ENCODE data around the gene OR6B3.
"Not testable (repeated sequence)": the region's sequence is repeated elsewhere in the genome, so short reads cannot be mapped to it uniquely, and the experiment has no call there.

OR6B3 gene

DNA sequence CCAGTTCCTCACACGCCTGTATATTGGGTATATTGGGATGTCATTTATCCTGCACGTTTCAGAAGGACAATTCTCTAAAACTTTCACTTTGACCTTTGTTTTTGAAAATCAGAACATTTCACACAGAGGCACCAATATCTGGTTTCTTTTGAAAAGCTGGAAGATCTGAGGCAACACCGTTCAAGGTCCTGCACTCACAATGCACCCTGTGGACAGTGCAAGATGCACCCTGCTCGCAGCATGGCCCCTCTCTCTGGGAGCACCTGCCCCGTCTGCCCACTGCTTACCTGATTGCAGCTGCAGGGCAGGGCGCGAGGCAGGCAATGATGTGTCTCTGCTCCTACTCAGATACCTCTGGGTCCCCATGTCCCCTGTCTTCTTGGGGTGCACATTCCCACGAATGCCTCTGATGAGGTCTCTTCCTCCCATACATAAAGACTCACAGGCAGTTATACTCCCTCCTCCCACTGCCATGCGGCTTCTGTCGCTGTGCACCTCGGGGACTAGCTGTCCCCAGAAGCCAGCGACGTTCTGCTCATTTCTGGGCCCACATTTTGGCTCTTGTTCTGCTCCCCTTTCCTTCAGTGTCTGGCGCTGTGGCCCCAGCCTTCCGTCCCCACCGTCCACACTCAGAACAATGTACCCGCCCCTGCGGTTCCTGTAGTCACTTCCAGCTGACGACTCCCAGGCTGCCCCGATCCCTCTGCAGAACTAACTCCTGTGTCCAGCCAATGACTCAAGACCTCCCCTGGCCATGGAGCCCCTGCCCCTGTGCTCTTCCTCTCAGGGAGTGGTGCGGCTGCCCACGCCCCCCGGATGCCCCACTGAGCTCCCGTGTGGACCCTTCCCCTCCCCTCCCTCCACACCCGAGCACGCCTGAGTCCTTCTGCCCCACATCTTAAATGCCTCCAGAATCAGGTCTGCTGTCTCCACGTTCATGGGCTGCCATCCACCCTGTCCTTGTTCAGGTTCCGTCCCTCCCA is at the start of gene OR6B3:
Gene OR6B3 (minus strand): TSS at position 349 of the 983 bp plus-strand sequence.
- no peak for DNase-seq (ENCODE audit: low read depth)

DNA sequence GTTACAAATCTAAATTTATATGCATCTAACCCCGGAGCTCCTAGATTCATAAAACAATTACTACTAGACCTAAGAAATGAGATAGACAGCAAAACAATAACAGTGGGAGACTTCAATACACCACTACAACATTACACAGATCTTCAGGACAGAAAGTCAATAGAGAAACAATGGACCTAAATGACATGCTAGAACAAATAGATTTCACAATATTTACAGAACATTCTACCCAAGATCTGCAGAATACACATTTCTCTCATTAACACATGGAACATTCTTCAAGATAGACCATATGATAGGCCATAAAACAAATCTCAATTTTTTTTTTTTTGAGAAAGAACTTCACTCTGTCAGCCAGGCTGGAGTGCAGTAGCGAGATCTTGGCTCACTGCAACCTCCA is 45.0 kb upstream of the OR6B3 start:
- DNase-seq (ENCODE audit: low read depth), result no peak

- no peak for DNase-seq (ENCODE audit: low read depth)
Observed at GRCh38 chr2:240095556-240096523, 42.5 kb upstream of the OR6B3 start.

DNA sequence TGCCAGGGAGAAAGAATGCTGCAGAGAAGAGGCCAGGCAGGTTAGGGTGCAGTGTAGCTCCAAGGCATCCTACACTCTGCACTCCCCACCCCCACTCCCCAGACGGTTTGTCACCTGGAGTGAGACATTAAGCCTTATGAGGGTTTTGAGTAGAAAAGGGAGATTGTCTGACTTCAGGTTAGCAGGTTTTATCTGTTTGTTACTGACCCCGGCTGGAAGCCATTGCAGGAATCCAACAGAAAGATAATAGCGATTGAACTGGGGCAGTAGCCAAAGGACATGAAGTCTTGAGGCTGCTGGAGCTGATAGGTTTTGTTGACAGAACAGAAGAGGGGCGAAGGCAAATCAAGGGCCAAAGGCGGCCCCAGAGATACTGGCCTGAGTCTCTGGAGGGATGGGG is 36.0 kb upstream of the OR6B3 start:
- no peak for DNase-seq (ENCODE audit: low read depth)

GRCh38 chr2:240086563-240086962 is 33.2 kb upstream of the OR6B3 start:
- no peak for DNase-seq (ENCODE audit: low read depth)

DNA sequence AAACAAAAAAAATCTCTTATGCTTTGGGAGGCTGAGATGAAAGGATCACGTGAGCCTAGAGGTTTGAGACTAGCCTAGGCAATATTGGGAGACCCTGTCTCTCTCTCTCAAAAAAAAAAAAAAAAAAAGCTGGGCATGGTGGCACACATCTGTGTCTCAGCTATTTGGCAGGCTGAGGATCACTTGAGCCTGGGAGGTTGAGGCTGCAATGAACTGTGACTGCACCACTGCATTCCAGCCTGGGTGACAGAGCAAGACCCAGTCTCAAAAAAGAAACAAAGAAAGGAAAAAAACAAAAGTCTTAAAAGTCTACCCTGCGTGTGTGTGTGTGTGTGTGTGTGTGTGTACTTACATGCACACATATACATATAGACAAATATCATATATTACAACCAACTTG is 25.3 kb upstream of the OR6B3 start:
- no peak for DNase-seq (ENCODE audit: low read depth)

- DNase-seq (ENCODE audit: low read depth), result no peak
Observed at GRCh38 chr2:240077442-240077841, 24.1 kb upstream of the OR6B3 start.

GRCh38 chr2:240074545-240074944 is 21.2 kb upstream of the OR6B3 start:
- no peak for DNase-seq (ENCODE audit: low read depth)

GRCh38 chr2:240070907-240071306 is 17.6 kb upstream of the OR6B3 start:
- DNase-seq (ENCODE audit: low read depth), result no peak

DNA sequence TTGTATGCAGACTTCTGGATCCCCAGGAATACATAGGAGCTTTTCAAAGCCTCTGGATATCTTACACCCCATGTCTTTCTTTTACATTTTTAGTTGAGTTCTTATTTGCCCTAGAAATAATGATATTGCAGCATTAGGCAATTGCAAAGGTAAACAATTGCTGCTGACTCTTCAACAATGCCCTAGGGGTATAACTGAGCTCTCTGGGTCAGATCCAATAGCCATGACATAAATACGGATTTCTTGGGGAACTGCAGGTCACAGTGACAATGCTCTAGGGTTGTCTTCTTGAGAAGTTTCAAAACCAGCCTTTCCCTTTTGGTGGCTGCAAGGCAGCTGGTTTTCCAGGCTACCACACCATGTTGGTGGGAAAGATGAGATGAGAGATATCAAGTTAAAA is 16.5 kb upstream of the OR6B3 start:
- DNase-seq (ENCODE audit: low read depth), result no peak

DNA sequence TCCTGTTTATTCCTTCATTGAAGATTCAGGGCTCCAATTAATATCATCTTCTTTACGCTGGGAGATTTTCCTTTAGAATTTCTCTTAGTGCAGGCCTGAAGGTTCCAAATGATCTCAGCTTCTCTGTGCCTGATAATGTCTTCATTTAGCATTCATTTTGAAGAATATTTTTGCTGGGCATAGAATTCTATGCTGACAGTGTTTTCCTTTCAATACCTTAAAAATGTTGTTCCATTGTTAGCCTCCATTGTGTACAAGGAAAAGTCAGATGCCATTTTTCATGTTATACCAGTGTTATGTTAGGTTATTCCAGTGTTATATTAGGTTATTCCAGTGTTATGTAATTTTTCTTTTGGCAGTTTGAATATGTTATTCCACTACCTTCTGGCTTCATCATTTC is 14.9 kb upstream of the OR6B3 start:
- DNase-seq (ENCODE audit: low read depth), result no peak

DNA sequence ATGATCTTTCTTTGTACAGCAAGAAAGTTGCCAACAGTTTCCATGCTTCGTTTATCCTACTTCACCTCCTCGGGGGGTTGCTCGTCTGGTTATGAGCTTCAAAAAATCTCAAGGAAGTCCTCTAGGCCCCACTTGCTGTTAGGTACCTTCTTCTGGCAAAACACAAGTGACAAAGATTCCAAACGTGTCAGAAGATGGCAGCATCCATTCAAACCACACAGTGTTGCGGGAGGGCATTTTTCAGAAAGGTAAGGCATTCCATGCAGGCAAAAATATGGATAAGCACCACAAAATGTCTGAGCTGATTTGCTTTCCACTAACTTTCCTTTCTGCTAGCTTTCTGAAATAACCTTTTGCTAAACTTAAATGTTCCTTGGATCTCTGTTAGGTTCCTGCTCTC is 13.2 kb upstream of the OR6B3 start:
- no peak for DNase-seq (ENCODE audit: low read depth)

DNA sequence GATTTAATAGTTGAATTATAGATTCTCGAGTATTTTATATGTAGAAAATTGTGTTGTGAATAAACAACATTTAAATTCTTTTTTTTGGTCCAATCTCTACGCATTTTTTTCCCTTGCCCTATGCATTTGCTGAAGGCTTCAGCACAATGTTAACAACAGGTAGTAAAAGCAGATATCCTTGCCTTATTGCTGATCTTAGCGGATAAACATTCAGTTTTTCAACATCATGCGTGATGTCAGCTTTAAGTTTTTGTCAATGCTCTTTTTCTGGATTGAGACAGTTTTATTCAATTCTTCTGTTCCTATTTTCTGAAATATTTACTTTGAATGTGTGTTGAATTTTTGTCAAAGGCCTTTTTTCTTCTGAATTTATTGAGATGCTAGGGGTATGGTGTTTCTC is 11.6 kb upstream of the OR6B3 start:
- no peak for DNase-seq (ENCODE audit: low read depth)

DNA sequence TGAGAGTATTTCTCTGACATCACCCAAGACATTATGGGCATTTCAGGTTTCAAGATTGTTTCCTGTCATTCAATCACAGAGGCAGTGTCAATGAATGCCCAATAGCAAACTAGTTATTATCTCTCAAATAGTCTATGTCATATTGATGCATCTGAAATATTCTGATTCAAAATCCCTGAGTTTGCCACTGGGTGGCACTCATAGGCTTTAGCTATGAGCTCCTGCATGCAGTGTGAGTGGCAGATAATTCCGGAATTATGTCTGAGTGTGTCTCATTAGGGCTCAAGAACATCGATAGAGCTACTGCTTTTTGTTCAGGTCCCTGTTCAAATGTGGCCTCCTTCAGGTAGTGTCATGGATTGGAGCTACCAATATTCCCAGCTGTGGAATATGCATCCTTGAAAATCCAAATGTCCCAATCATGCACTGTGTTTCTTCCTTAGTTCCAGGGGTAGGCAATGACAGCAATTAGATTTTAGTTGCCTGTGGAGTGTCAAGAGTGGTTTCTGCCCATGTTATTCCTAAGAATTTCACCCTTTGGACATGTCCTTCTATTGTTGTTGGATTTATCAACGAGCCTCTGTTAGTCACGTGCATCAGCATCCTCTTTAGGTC is 7.8 kb upstream of the OR6B3 start:
- DNase-seq (ENCODE audit: low read depth), result no peak

GRCh38 chr2:240056678-240057077 is 3.4 kb upstream of the OR6B3 start:
- no peak for DNase-seq (ENCODE audit: low read depth)

GRCh38 chr2:240055177-240055917 is 2.0 kb upstream of the OR6B3 start:
- no peak for DNase-seq (ENCODE audit: low read depth)

GRCh38 chr2:240052524-240052923 is 797 bp downstream of the OR6B3 start:
- DNase-seq (ENCODE audit: low read depth), result no peak

DNA sequence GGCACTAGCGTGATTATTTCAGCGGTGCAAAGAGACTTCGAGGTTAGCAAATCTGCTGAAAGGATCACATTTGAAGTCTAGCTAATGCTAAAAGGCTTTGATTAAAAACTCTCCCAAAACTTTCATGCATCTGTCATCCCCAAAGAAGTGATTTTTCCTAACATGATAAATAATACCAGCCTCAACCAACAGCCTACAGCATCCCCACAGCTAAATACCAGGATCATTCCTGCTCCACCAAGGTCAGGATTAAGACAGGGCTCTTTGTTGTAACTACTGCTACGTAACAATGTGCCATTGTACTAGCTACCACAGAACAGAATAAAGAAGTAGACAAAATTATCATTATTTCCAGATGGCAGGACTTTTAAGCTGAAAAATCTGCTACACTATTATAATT is 1.6 kb downstream of the OR6B3 start:
- DNase-seq (ENCODE audit: low read depth), result no peak

GRCh38 chr2:240050278-240050677 is 3.0 kb downstream of the OR6B3 start:
- DNase-seq (ENCODE audit: low read depth), result no peak

DNA sequence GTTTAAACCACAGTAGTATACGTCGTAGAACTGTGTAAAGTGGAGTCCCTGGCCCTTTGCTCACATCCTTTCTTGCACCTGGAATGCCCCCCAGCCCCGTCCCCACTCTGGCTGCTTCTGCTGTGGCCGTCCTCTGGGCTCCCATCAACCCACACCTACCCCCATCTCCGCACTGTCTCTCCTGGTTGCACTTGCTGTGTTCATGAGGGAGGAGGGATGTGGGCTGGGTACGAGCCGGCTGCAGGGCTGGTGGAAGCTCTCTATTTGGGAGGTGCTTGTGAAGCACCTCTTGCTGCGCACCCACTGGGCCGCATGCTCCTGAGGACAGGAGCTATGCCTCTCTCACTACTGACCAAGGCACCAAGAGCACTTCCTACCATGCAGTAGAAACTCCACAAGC is 5.1 kb downstream of the OR6B3 start:
- no peak for DNase-seq (ENCODE audit: low read depth)

DNA sequence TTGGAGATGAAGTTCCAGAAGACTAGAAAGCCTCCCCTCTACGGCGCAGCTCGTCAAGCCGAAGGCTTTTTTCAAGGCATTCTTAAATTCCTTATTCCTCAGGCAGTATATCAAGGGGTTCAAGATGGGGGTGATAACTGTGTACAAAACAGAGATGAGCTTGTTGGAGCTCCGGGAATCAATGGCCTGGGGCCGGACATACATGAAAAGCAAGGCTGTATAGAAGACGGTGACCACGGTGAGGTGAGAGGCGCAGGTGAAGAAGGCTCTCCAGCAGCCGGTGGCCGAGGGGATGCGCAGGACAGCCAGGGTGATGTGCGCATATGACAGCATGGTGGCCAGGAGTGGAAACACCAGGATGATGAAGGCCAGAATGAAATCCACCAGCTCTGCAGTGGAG is 8.2 kb downstream of the OR6B3 start:
- DNase-seq (ENCODE audit: low read depth), result no peak

DNA sequence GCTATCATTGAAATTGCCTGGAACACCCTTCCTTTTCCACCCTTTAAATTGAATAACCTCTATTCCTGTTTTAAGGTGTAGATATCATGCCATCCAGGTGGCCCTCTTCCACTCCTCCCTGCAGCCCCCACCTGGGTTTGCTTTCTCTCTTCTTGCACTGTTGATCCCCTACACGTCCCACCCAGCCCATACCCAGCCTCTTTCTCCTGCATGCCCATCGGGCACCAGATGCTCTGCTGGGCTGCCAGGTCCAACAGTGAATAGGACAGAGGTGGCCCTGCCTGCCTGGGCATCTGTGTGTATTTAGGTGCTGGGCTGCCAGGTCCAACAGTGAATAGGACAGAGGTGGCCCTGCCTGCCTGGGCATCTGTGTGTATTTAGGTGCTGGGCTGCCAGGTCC is 9.2 kb downstream of the OR6B3 start:
- not testable (repeated sequence) for DNase-seq (ENCODE audit: low read depth)

Measured in activated T-helper 9 cell treated with anti-CD3 and anti-CD28 coated beads, Interleukin-2, amount 50 U/mL, for 16 hours (primary cell).